B cell (primary cell): ENCODE measurements around the gene GRM4. TPM values are rescaled to one million over a fixed set of nuclear protein-coding genes. Genes with fewer than 3 reads are reported as not detected.

Experiments used
- ATAC-seq: fragments of 200-7000 bp; cut with Tn5 transposase; one replicate; pipeline ENCODE4 v1.10.0; 2021; ENCODE audit warnings: low read depth, mild to moderate bottlenecking, moderate number of reproducible peaks, moderate library complexity
- CTCF ChIA-PET: fragments of 350-600 bp; sonication (Branson Sonifier 250); formaldehyde crosslinking; loops from one replicate; lab custom pipeline; 2021; ENCODE audit warnings: antibody characterized with exemption, inconsistent platforms; lab: Charles Lee
- POLR2A ChIA-PET: fragments of 350-600 bp; sonication (Branson Sonifier 250); formaldehyde crosslinking; loops from one replicate; lab custom pipeline; 2021; ENCODE audit warnings: antibody characterized with exemption; lab: Charles Lee
- DNase-seq: peaks from one replicate; pipeline ENCODE4 v3.0.0; 2013
- H2AFZ ChIP-seq: 2 replicates; pipeline ENCODE4 v1.6.1; 2012; ENCODE audit warnings: mild to moderate bottlenecking, low read depth, low read length; ENCODE audit not compliant: insufficient read depth, poor library complexity, severe bottlenecking
- H3K27ac ChIP-seq, 2 donors: 1 replicate in 1 of 2; 2 replicates in 1 of 2; pipeline ENCODE4 v1.5.1; 2012 to 2013; ENCODE audit warnings: low read length in 2 of 2, mild to moderate bottlenecking in 2 of 2, moderate library complexity in 1 of 2
- H3K27me3 ChIP-seq, 4 experiments: fragments of 200-600 bp in 1 of 4; sonication (generic) in 1 of 4; replicated peaks in 1 of 4; 1 replicate in 2 of 4; 2 replicates in 2 of 4; pipeline versions ENCODE4 v1.6.1 to v1.7.0; 2013 to 2016; ENCODE audit warnings: low read length in 3 of 4, mild to moderate bottlenecking in 2 of 4, mixed read lengths in 1 of 4, moderate library complexity in 1 of 4; ENCODE audit not compliant: insufficient read depth in 4 of 4, control insufficient read depth in 3 of 4; ENCODE audit errors: control extremely low read depth in 1 of 4
- H3K36me3 ChIP-seq, 2 experiments: replicated peaks in 1 of 2; 1 replicate in 1 of 2; 2 replicates in 1 of 2; pipeline versions ENCODE4 v1.6.1 to v1.7.1; 2013; ENCODE audit warnings: low read length in 1 of 2; ENCODE audit not compliant: insufficient read depth in 2 of 2, control insufficient read depth in 1 of 2; ENCODE audit errors: control extremely low read depth in 1 of 2, extremely low read depth in 1 of 2
- H3K4me1 ChIP-seq, 2 donors: fragments of 200-600 bp in 1 of 2; sonication (generic) in 1 of 2; 1 replicate in 1 of 2; 2 replicates in 1 of 2; pipeline versions ENCODE4 v1.5.1 to v1.6.1; 2013 to 2017; ENCODE audit warnings: low read length in 2 of 2; ENCODE audit not compliant: control insufficient read depth in 2 of 2, insufficient read depth in 2 of 2
- H3K4me2 ChIP-seq: replicated peaks from 2 replicates; pipeline ENCODE3; 2012; ENCODE audit warnings: mild to moderate bottlenecking, low read depth, low read length; ENCODE audit not compliant: poor library complexity, severe bottlenecking
- H3K4me3 ChIP-seq, 5 experiments: fragments of 200-600 bp in 1 of 5; sonication (generic) in 1 of 5; 1 replicate in 3 of 5; 2 replicates in 2 of 5; pipeline versions ENCODE4 v1.5.1 to v1.7.0; 2011 to 2016; ENCODE audit warnings: low read length in 4 of 5, mild to moderate bottlenecking in 4 of 5, low read depth in 2 of 5, control low read depth in 1 of 5, moderate library complexity in 1 of 5; ENCODE audit not compliant: insufficient read depth in 1 of 5; ENCODE audit errors: control extremely low read depth in 1 of 5, extremely low read depth in 1 of 5
- H3K79me2 ChIP-seq: fragments of 200-600 bp; sonication (generic); one replicate; pipeline ENCODE4 v1.6.0; 2016; ENCODE audit warnings: low read length; ENCODE audit not compliant: control insufficient read depth, insufficient read depth
- H3K9ac ChIP-seq: fragments of 200-600 bp; sonication (generic); 2 replicates; pipeline ENCODE4 v1.6.1; 2017; ENCODE audit warnings: mild to moderate bottlenecking, low read length, moderate library complexity
- H3K9me3 ChIP-seq, 3 donors: one replicate each; pipeline versions ENCODE4 v1.6.1 to v1.7.1; 2013; ENCODE audit warnings: low read length in 2 of 3; ENCODE audit not compliant: control insufficient read depth in 2 of 3, insufficient read depth in 1 of 3; ENCODE audit errors: control extremely low read depth in 1 of 3
- H4K20me1 ChIP-seq: 2 replicates; pipeline ENCODE4 v1.6.0; 2012; ENCODE audit warnings: mild to moderate bottlenecking, low read length; ENCODE audit not compliant: insufficient read depth, control insufficient read depth, poor library complexity, severe bottlenecking
- H3K27ac Mint-ChIP-seq: one replicate; pipeline ENCODE4 v1.8.0; 2021; ENCODE audit warnings: mixed read lengths
- H3K27me3 Mint-ChIP-seq: one replicate; pipeline ENCODE4 v1.8.0; 2021; ENCODE audit warnings: mixed read lengths
- H3K4me1 Mint-ChIP-seq: one replicate; pipeline ENCODE4 v1.8.0; 2021; ENCODE audit warnings: mixed read lengths
- H3K4me3 Mint-ChIP-seq: one replicate; pipeline ENCODE4 v1.8.0; 2021; ENCODE audit warnings: mixed read lengths
- H3K9me3 Mint-ChIP-seq: one replicate; pipeline ENCODE4 v1.8.0; 2022; ENCODE audit warnings: mixed read lengths; ENCODE audit not compliant: insufficient read depth
- EZH2 ChIP-seq: IDR thresholded peaks from 2 replicates; pipeline ENCODE4 v1.6.1; 2012; ENCODE audit warnings: borderline replicate concordance, low read depth, mild to moderate bottlenecking, moderate library complexity, low read length; ENCODE audit not compliant: insufficient read depth, poor library complexity, severe bottlenecking
- WGBS: methylation state at CpG from one replicate; pipeline ENCODE4 v1.1.5; 2013; ENCODE audit warnings: missing lambda C conversion rate; ENCODE audit not compliant: insufficient coverage; 5-methylcytosine and 5-hydroxymethylcytosine counted together
- intact Hi-C: fragments of 100-400 bp; cut with micrococcal nuclease; formaldehyde crosslinking; loops from one replicate; pipeline ENCODE4 v1.10.0; 2022
- polyA plus RNA-seq: library from polyadenylated mRNA; depleted of rRNA; stranded (reverse); fragments of >200 nt; gene quantifications from 2 replicates; pipeline ENCODE4 v1.2.3, GENCODE V29; 2012
- total RNA-seq, 2 donors: library from RNA; stranded (reverse); fragments of 120-200 nt in 1 of 2; gene quantifications; 1 replicate in 1 of 2; 2 replicates in 1 of 2; pipeline versions ENCODE4 v1.2.3 to v1.2.4, GENCODE V29; 2013 to 2022
- TF ChIP-seq, protein P1 (sequence below): fragments of 200-600 bp; IDR thresholded peaks from one replicate; pipeline ENCODE4 v1.8.0; 2022; ENCODE audit warnings: antibody characterized with exemption, mild to moderate bottlenecking

GRM4 gene
- total and polyA plus RNA-seq, 2 donors (not counting 1 experiment from before 2014, with no cell fraction given) = 0.04 TPM; not detected in 1

DNA sequence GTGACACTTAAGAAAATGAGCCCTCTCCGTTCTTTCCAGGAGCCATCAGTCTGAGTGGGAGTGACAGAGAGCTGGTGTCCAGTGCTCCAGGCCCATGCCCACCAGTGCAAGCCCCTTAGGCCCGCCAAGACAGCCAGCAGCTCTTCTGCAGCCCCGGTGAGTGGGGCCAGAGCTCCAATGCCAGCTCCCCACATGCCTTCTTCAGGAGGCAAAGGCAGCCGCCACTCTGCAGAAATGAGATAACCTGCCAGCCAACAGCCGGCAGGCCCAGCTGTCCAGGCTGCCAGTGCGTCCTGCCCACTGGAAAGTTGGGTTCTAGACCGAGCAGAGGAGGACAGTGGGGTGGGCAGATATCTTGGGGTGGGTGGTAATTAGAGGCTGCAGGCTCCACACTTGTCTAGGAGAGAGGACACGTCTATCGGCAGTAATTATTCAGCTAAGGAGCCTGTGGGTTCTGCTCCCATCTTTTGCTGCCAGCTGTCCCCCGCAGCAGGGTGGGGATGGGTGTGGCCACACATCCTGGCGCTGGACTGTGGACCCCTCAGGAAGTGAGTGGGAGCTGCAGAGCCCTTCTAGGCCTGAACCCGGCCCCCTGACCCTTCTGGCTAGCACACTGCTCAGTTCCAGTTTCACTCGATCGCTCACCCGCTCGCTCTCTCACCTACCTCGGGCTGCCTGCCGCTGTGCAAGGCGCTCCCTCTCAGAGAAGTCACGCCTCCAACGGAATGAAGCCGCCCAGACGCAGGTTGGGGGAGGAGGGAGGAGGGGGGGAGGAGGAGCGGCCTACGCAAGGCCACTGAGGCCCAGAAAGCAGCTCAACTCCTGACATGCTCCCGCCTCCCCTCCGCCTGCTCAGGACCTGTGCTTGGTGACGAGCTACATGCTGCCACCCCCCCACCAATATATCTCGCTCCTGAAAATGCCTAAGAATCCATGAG is 3.6 kb downstream of the GRM4 start:
- Histone ChIP-seq H3K4me2 (peak overlapping the region; percentile 89), H3K9me3 (peaks cover 0 to 22% (median 0%) of the 10 kb centered on the region in 3 donors), H3K27me3 (peaks cover 0 to 86% (median 45%) of the 10 kb centered on the region in 4 experiments), H3K4me1 (peaks cover 35 to 45% of the 10 kb centered on the region in 2 donors), H2AFZ (no peak overlapping the region), H3K9ac (no peak overlapping the region), H3K4me3 (no peak overlapping the region), H3K79me2 (no peaks in the 10 kb centered on the region), H3K36me3 (no peaks in the 10 kb centered on the region), H3K27ac (no peak overlapping the region), H4K20me1 (no peaks in the 10 kb centered on the region)
- Mint-ChIP-seq H3K4me3 (peak overlapping the region; percentile 33), H3K27ac (no peak overlapping the region), H3K4me1 (peaks cover 25% of the 10 kb centered on the region), H3K9me3 (no peaks in the 10 kb centered on the region), H3K27me3 (peaks cover 70% of the 10 kb centered on the region)
- CTCF ChIA-PET = interaction anchor here (0.9 kb wide), 1 partner anchor 115 kb away, joined by 3 read pairs; no protein-coding TSS in a partner anchor
- DNase-seq (no peak), ATAC-seq (no peak)
- POLR2A ChIA-PET = no interaction called here
- intact Hi-C loops = no loop called here
- WGBS = 61% methylated on average over 11 of the region's 29 CpGs
- TF ChIP-seq, protein P1, sequence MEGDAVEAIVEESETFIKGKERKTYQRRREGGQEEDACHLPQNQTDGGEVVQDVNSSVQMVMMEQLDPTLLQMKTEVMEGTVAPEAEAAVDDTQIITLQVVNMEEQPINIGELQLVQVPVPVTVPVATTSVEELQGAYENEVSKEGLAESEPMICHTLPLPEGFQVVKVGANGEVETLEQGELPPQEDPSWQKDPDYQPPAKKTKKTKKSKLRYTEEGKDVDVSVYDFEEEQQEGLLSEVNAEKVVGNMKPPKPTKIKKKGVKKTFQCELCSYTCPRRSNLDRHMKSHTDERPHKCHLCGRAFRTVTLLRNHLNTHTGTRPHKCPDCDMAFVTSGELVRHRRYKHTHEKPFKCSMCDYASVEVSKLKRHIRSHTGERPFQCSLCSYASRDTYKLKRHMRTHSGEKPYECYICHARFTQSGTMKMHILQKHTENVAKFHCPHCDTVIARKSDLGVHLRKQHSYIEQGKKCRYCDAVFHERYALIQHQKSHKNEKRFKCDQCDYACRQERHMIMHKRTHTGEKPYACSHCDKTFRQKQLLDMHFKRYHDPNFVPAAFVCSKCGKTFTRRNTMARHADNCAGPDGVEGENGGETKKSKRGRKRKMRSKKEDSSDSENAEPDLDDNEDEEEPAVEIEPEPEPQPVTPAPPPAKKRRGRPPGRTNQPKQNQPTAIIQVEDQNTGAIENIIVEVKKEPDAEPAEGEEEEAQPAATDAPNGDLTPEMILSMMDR = no peak
- TF ChIP-seq EZH2 = no peak

DNA sequence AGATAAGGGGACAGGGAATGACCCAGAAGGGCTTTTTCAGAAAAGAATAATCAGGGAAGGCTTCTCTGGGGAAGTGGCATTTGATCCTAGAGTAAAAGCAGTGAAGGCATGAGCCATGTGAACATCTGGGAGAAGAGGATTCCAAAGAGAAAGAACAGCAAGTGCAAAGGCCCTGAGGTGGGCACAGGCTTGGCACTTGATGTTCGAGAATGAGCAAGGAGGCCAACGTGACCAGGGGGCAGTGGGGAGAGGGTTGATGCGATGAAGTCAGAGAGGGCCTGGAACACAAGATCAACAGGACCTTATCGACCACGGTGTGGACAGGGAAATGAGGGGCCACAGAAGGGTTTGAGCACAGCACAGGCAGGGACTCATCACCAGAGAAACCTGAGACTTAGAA is 5.8 kb downstream of the GRM4 start:
- no peaks in the 10 kb centered on the region for H3K79me2 ChIP-seq
- H3K9me3 ChIP-seq = peaks cover 0 to 22% (median 0%) of the 10 kb centered on the region in 3 donors
- TF ChIP-seq EZH2 = no peak
- TF ChIP-seq, protein P1 = no peak
- peaks cover 0 to 90% (median 46%) of the 10 kb centered on the region in 4 experiments for H3K27me3 ChIP-seq
- Mint-ChIP-seq H3K27me3 (peaks cover 69% of the 10 kb centered on the region), H3K4me1 (peaks cover 18% of the 10 kb centered on the region), H3K9me3 (no peaks in the 10 kb centered on the region), H3K27ac (no peak overlapping the region), H3K4me3 (no peak overlapping the region)
- no peaks in the 10 kb centered on the region for H3K36me3 ChIP-seq
- no peak overlapping the region for H3K27ac ChIP-seq
- intact Hi-C loops = no loop called here
- H4K20me1 ChIP-seq = no peaks in the 10 kb centered on the region
- ATAC-seq (no peak), DNase-seq (no peak)
- H3K9ac ChIP-seq = no peak overlapping the region
- WGBS = 85% methylated on average over 5 of the region's 5 CpGs
- no peak overlapping the region for H2AFZ ChIP-seq
- no peak overlapping the region for H3K4me2 ChIP-seq
- no peak overlapping the region for H3K4me3 ChIP-seq
- POLR2A ChIA-PET = no interaction called here
- peaks cover 26 to 37% of the 10 kb centered on the region in 2 donors for H3K4me1 ChIP-seq
- CTCF ChIA-PET = no interaction called here
